HUES64 (cell line): ENCODE results near the gene OPRD1.

Source experiments
- H3K27ac ChIP-seq: 2 replicates; pipeline ENCODE4 v1.7.0; 2013; ENCODE audit warnings: low read depth, low read length, inconsistent platforms
- H3K27me3 ChIP-seq: 2 replicates; pipeline ENCODE4 v1.6.1; 2013; ENCODE audit warnings: mild to moderate bottlenecking, low read length; ENCODE audit not compliant: insufficient read depth
- H3K36me3 ChIP-seq: 2 replicates; pipeline ENCODE4 v1.6.1; 2013; ENCODE audit warnings: mild to moderate bottlenecking, low read length; ENCODE audit not compliant: insufficient read depth
- H3K4me1 ChIP-seq: 2 replicates; pipeline ENCODE4 v1.6.1; 2013; ENCODE audit warnings: mild to moderate bottlenecking, low read length, moderate library complexity; ENCODE audit not compliant: insufficient read depth
- H3K4me3 ChIP-seq: 2 replicates; pipeline ENCODE4 v1.5.1; 2013; ENCODE audit warnings: mild to moderate bottlenecking, low read length, moderate library complexity
- H3K9ac ChIP-seq: 2 replicates; pipeline ENCODE4 v1.6.1; 2013; ENCODE audit warnings: mild to moderate bottlenecking, low read depth, low read length
- H3K9me3 ChIP-seq: 2 replicates; pipeline ENCODE4 v1.6.1; 2013; ENCODE audit warnings: low read depth, low read length; ENCODE audit not compliant: insufficient read depth
- WGBS: fragments of 150-250, 120-280 bp; methylation state at CpG from one replicate; pipeline ENCODE4 v1.1.7; 2013; ENCODE audit warnings: missing lambda C conversion rate; 5-methylcytosine and 5-hydroxymethylcytosine counted together

The OPRD1 gene

DNA sequence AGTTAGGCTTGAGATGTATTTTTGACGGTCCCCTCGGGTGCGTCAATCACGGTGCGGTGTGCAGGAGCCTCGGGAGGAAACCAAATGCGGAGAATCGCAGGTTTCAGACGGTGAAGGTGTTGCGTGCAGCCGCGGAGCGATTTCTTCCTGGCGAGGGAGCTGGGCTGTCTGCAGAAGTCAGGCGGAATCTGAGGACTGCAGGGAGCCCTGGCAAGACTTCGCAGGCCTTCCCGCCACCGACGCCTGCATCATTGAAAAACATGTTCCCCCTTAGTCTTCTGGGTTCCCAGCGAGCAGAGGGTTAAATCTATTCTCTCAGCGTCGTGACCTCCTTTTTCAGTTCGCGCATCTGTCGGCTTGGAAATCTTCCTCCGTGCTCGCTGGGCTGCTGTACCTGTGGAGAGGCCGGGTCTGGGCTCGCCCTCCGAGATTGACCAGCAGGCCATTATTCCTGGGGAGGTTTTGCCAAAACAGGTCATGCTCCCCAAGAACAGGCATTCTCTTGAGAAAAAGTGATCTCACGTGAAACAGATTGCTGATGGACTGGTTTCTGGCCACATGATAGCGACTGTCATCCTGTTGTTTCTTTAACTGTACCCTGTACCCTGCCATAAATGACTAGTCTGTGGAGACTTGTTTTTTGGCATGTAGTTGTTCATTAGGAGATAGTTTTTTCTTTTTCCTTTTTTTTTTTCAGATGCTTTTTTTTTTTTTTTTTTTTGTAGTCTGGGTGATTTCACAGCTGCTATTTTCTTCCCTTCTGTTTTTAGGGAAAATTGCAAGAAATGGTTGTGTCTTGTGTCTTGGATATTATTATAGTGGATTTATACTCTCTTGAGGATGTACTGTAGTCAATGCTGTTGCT is 103.3 kb downstream of the OPRD1 start:
- peak overlapping the region; percentile 91 for H3K9ac ChIP-seq
- H3K4me1 ChIP-seq, result peaks cover 13% of the 10 kb centered on the region
- H3K9me3 ChIP-seq, result no peaks in the 10 kb centered on the region
- peak overlapping the region; percentile 90 for H3K4me3 ChIP-seq
- H3K27ac ChIP-seq, result peak overlapping the region; percentile 83
- H3K36me3 ChIP-seq, result no peaks in the 10 kb centered on the region
- 1% methylated on average over 32 of the region's 32 CpGs for WGBS
- H3K27me3 ChIP-seq, result no peaks in the 10 kb centered on the region

DNA sequence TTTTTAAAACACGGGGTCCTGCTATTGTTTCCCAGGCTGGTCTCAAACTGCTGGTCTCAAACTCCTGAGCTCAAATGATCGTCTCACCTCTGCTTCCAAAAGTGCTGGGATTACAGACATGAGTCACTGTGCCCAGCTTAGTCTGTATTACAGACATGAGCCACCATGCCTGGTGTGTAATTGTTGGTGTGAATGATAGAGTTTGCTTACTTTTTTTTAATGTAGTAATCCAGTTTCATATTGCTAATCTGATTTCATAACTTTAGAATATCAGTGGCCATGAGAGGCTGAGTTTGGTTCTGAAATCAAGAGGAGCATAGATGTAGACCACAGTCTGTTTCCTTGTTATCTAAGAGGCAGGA is 105.8 kb downstream of the OPRD1 start:
- 91% methylated on average over 2 of the region's 2 CpGs for WGBS
- no peaks in the 10 kb centered on the region for H3K27me3 ChIP-seq
- H3K4me3 ChIP-seq, result no peak overlapping the region
- peaks cover 13% of the 10 kb centered on the region for H3K4me1 ChIP-seq
- no peak overlapping the region for H3K27ac ChIP-seq
- H3K9me3 ChIP-seq, result no peaks in the 10 kb centered on the region
- H3K36me3 ChIP-seq, result no peaks in the 10 kb centered on the region
- H3K9ac ChIP-seq, result 0 out of 2 replicates have a peak overlapping the region, but pooled peaks have one; percentile 14
